H1 (cell line): ENCODE data around the gene SHC3. TPM values are rescaled to one million over a fixed set of nuclear protein-coding genes. Genes with fewer than 3 reads are reported as not detected.

Source experiments
- EGR1 ChIP-seq: IDR thresholded peaks from 2 replicates; pipeline ENCODE4 v1.6.1; 2011; ENCODE audit warnings: low read depth, low read length, borderline replicate concordance
- JUN ChIP-seq: IDR thresholded peaks from 2 replicates; pipeline ENCODE4 v1.6.1; 2011; ENCODE audit warnings: low read depth, mild to moderate bottlenecking, improper control_type of control experiment, low read length
- RBBP5 ChIP-seq: IDR thresholded peaks from 2 replicates; pipeline ENCODE4 v1.7.1; 2012; ENCODE audit warnings: low read depth, mild to moderate bottlenecking, inconsistent platforms, low read length, moderate library complexity, borderline replicate concordance
- RNF2 ChIP-seq: fragments of 200-900, 300-1000 bp; sonication (generic); IDR thresholded peaks from 2 replicates; pipeline ENCODE4 v1.7.1; 2016; ENCODE audit warnings: borderline replicate concordance, low read depth, mild to moderate bottlenecking, antibody characterized with exemption, low read length; ENCODE audit not compliant: poor library complexity, severe bottlenecking; ENCODE audit errors: missing control alignments
- SIN3A ChIP-seq, 2 experiments: IDR thresholded peaks in 1 of 2; conservative IDR thresholded peaks in 1 of 2; 2 replicates each; pipeline ENCODE4 v1.6.1; 2011 to 2012; ENCODE audit warnings: low read length in 2 of 2, improper control_type of control experiment in 1 of 2, low read depth in 1 of 2, mild to moderate bottlenecking in 1 of 2
- TCF12 ChIP-seq: IDR thresholded peaks from 2 replicates; pipeline ENCODE4 v1.6.1; 2011; ENCODE audit warnings: low read depth, mild to moderate bottlenecking, low read length
- polyA plus RNA-seq, 7 experiments: library from polyadenylated mRNA; depleted of rRNA in 3 of 7; stranded (reverse) in 5 of 7; unstranded in 2 of 7; fragments of >200 nt in 5 of 7; fragments of 200-250 nt in 2 of 7; gene quantifications; 1 replicate in 5 of 7; 2 replicates in 1 of 7; 4 replicates in 1 of 7; pipeline versions ENCODE4 v1.2.1 to v1.2.3, GENCODE V29; 2011 to 2013; ENCODE audit warnings: missing spikeins in 2 of 7, mixed read lengths in 2 of 7
- total RNA-seq: library from RNA; stranded (reverse); fragmentation: NEBNext Ultra II Directional; extraction: Animal tissue kit (Norgen Biotek cat#: 25700); gene quantifications from 2 replicates; pipeline ENCODE4 v1.2.1, GENCODE V29; 2021

Gene SHC3
- total and polyA plus RNA-seq, 2 of the 8 experiments (the other 6 are each of a cell fraction or from before 2014, with no cell fraction given): 1.4 to 7.1 TPM

- no peak for TF ChIP-seq SIN3A (conservative IDR thresholded peaks at IDR 0.05 in 1 of 2, IDR thresholded peaks at IDR 0.05 in 1 of 2; ENCODE audit: low read depth in 1 of 2, low read length in 2 of 2)
- no peak for TF ChIP-seq EGR1
- TF ChIP-seq RBBP5: no peak
- TF ChIP-seq JUN: no peak
- no peak for TF ChIP-seq RNF2
- no peak for TF ChIP-seq TCF12
Observed at GRCh38 chr9:88978034-88978433, 200.6 kb downstream of the SHC3 start (continued).
